WTC11 (cell line): Measurements from ENCODE around the gene COL12A1. TPM values are rescaled to one million over a fixed set of nuclear protein-coding genes. Genes with fewer than 3 reads are reported as not detected.

ENCODE experiments used
- ATAC-seq: fragments of 200-7000 bp; cut with Tn5 transposase; 2 replicates; pipeline ENCODE4 v1.10.0; 2021; ENCODE audit warnings: mild to moderate bottlenecking, moderate library complexity
- CTCF ChIA-PET: fragments of 300-600 bp; sonication (Branson Sonifier 250); formaldehyde crosslinking; loops from one replicate; lab custom pipeline; 2021; ENCODE audit warnings: antibody characterized with exemption; lab: Charles Lee
- POLR2A ChIA-PET: fragments of 350-600 bp; sonication (Branson Sonifier 250); formaldehyde crosslinking; loops from one replicate; lab custom pipeline; 2021; ENCODE audit warnings: antibody characterized with exemption; lab: Charles Lee
- DNase-seq: peaks from one replicate; pipeline ENCODE4 v3.0.0; 2021; ENCODE audit warnings: low spot score
- H3K27ac Mint-ChIP-seq: 2 replicates; pipeline ENCODE4 v1.8.0; 2021; ENCODE audit warnings: mixed read lengths
- H3K27me3 Mint-ChIP-seq: 2 replicates; pipeline ENCODE4 v1.8.0; 2021; ENCODE audit warnings: low read depth, mild to moderate bottlenecking, moderate library complexity, mixed read lengths
- H3K36me3 Mint-ChIP-seq: 2 replicates; pipeline ENCODE4 v1.8.0; 2021; ENCODE audit warnings: mixed read lengths
- H3K4me1 Mint-ChIP-seq: 2 replicates; pipeline ENCODE4 v1.8.0; 2022; ENCODE audit warnings: mixed read lengths
- H3K4me3 Mint-ChIP-seq: 2 replicates; pipeline ENCODE4 v1.8.0; 2021; ENCODE audit warnings: mild to moderate bottlenecking, moderate library complexity, mixed read lengths
- H3K9me3 Mint-ChIP-seq: 2 replicates; pipeline ENCODE4 v1.8.0; 2021; ENCODE audit warnings: mixed read lengths
- CREB1 ChIP-seq: sonication (generic); formaldehyde crosslinking; IDR thresholded peaks from 2 replicates; pipeline ENCODE4 v1.8.0; 2023; ENCODE audit warnings: mild to moderate bottlenecking, missing genetic modification reagents
- ELF4 ChIP-seq: sonication (generic); formaldehyde crosslinking; IDR thresholded peaks from 2 replicates; pipeline ENCODE4 v1.8.1; 2022; ENCODE audit warnings: low read depth, mild to moderate bottlenecking, moderate library complexity, missing genetic modification reagents
- ETV6 ChIP-seq: sonication (generic); formaldehyde crosslinking; IDR thresholded peaks from 2 replicates; pipeline ENCODE4 v1.8.1; 2022; ENCODE audit warnings: mild to moderate bottlenecking, missing genetic modification reagents
- KAT7 ChIP-seq: sonication (generic); formaldehyde crosslinking; IDR thresholded peaks from 2 replicates; pipeline ENCODE4 v1.8.1; 2023; ENCODE audit warnings: missing genetic modification reagents, mild to moderate bottlenecking, borderline replicate concordance
- NR2C2 ChIP-seq: sonication (generic); formaldehyde crosslinking; IDR thresholded peaks from 2 replicates; pipeline ENCODE4 v1.8.0; 2022; ENCODE audit warnings: mild to moderate bottlenecking, missing genetic modification reagents
- NR3C1 ChIP-seq: sonication (generic); formaldehyde crosslinking; conservative IDR thresholded peaks from 2 replicates; pipeline ENCODE4 v1.8.1; 2023; ENCODE audit warnings: low read depth, mild to moderate bottlenecking, missing genetic modification reagents
- RELA ChIP-seq: sonication (generic); formaldehyde crosslinking; IDR thresholded peaks from 2 replicates; pipeline ENCODE4 v1.8.1; 2022; ENCODE audit warnings: missing genetic modification reagents, mild to moderate bottlenecking, borderline replicate concordance
- RORB ChIP-seq: fragments of 250-450 bp; sonication (Bioruptor Pico); IDR thresholded peaks from 2 replicates; pipeline ENCODE4 v1.9.0; 2021; ENCODE audit warnings: mild to moderate bottlenecking
- ZNF121 ChIP-seq: sonication (generic); formaldehyde crosslinking; IDR thresholded peaks from 2 replicates; pipeline ENCODE4 v1.8.0; 2023; ENCODE audit warnings: missing genetic modification reagents
- ZNF281 ChIP-seq: sonication (generic); formaldehyde crosslinking; IDR thresholded peaks from 2 replicates; pipeline ENCODE4 v1.8.0; 2023; ENCODE audit warnings: mild to moderate bottlenecking, missing genetic modification reagents
- ZNF671 ChIP-seq: fragments of 250-450 bp; sonication (Bioruptor Pico); IDR thresholded peaks from 2 replicates; pipeline ENCODE4 v1.8.0; 2021; ENCODE audit warnings: mild to moderate bottlenecking
- ZSCAN18 ChIP-seq: fragments of 250-450 bp; sonication (Bioruptor Pico); IDR thresholded peaks from 2 replicates; pipeline ENCODE4 v2.1.2; 2022; ENCODE audit warnings: mild to moderate bottlenecking, moderate library complexity
- total RNA-seq: library from RNA; stranded (reverse); gene quantifications from 3 replicates; pipeline ENCODE4 v1.2.3, GENCODE V29; 2021
- TF ChIP-seq, protein P1 (sequence below): fragments of 250-450 bp; sonication (Bioruptor Pico); conservative IDR thresholded peaks from 2 replicates; pipeline ENCODE4 v1.9.0; 2021; ENCODE audit warnings: mild to moderate bottlenecking
- TF ChIP-seq, protein P2 (sequence below): sonication (generic); formaldehyde crosslinking; IDR thresholded peaks from 2 replicates; pipeline ENCODE4 v1.8.0; 2023; ENCODE audit warnings: missing genetic modification reagents
- TF ChIP-seq, protein P3 (sequence below): sonication (generic); formaldehyde crosslinking; IDR thresholded peaks from 2 replicates; pipeline ENCODE4 v1.8.0; 2023; ENCODE audit warnings: missing genetic modification reagents, mild to moderate bottlenecking, borderline replicate concordance
- TF ChIP-seq, protein P4 (sequence below): fragments of 250-450 bp; sonication (Bioruptor Pico); IDR thresholded peaks from 2 replicates; pipeline ENCODE4 v1.9.0; 2021; ENCODE audit warnings: moderate library complexity, mild to moderate bottlenecking, inconsistent platforms, borderline replicate concordance

Gene COL12A1
- total RNA-seq, 1 experiment from 2014 or later = 1.1 TPM

- TF ChIP-seq, protein P1, sequence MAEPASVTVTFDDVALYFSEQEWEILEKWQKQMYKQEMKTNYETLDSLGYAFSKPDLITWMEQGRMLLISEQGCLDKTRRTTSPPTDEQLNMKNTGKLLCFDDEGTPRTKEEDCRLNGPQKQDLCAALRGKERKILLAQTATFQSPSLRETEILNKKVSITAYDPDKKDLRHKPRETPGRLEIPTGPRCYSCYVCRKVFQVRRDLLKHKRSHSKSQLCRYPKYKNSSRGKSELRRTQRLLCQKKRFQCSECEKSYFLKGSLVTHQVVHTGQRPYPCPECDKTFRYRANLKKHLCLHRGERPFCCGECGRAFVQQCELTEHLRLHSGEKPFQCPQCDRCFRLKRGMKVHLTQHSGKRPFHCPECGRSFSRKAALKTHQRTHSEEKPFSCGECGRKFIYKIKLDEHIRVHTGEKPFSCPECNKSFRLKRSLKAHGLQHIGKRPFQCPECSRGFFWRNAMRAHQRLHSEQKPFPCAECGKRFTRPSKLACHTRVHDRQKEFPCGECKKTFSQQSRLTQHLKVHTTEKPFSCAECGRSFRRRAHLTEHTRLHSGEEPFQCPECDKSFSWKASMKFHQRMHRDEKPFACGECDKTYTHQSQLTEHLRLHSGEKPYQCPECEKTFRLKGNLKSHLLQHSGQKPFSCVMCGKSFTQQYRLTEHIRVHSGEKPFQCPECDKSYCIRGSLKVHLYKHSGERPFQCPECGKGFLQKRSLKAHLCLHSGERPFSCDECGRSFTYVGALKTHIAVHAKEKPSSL = no peak
- TF ChIP-seq NR3C1 = no peak
- TF ChIP-seq, protein P2, sequence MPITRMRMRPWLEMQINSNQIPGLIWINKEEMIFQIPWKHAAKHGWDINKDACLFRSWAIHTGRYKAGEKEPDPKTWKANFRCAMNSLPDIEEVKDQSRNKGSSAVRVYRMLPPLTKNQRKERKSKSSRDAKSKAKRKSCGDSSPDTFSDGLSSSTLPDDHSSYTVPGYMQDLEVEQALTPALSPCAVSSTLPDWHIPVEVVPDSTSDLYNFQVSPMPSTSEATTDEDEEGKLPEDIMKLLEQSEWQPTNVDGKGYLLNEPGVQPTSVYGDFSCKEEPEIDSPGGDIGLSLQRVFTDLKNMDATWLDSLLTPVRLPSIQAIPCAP (CRISPR knock-in tag) = no peak
- no peak for TF ChIP-seq ZNF671 (CRISPR knock-in tag)
- TF ChIP-seq ZNF121 (CRISPR knock-in tag) = no peak
- TF ChIP-seq ETV6 (CRISPR knock-in tag) = no peak
- TF ChIP-seq RORB (CRISPR knock-in tag) = no peak
- no peak for TF ChIP-seq NR2C2
- TF ChIP-seq ZNF281 (CRISPR knock-in tag) = no peak
- TF ChIP-seq KAT7 = no peak
- no peak for TF ChIP-seq ELF4 (CRISPR knock-in tag)
- TF ChIP-seq, protein P3, sequence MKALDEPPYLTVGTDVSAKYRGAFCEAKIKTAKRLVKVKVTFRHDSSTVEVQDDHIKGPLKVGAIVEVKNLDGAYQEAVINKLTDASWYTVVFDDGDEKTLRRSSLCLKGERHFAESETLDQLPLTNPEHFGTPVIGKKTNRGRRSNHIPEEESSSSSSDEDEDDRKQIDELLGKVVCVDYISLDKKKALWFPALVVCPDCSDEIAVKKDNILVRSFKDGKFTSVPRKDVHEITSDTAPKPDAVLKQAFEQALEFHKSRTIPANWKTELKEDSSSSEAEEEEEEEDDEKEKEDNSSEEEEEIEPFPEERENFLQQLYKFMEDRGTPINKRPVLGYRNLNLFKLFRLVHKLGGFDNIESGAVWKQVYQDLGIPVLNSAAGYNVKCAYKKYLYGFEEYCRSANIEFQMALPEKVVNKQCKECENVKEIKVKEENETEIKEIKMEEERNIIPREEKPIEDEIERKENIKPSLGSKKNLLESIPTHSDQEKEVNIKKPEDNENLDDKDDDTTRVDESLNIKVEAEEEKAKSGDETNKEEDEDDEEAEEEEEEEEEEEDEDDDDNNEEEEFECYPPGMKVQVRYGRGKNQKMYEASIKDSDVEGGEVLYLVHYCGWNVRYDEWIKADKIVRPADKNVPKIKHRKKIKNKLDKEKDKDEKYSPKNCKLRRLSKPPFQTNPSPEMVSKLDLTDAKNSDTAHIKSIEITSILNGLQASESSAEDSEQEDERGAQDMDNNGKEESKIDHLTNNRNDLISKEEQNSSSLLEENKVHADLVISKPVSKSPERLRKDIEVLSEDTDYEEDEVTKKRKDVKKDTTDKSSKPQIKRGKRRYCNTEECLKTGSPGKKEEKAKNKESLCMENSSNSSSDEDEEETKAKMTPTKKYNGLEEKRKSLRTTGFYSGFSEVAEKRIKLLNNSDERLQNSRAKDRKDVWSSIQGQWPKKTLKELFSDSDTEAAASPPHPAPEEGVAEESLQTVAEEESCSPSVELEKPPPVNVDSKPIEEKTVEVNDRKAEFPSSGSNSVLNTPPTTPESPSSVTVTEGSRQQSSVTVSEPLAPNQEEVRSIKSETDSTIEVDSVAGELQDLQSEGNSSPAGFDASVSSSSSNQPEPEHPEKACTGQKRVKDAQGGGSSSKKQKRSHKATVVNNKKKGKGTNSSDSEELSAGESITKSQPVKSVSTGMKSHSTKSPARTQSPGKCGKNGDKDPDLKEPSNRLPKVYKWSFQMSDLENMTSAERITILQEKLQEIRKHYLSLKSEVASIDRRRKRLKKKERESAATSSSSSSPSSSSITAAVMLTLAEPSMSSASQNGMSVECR = no peak
- no peak for TF ChIP-seq ZSCAN18 (CRISPR knock-in tag)
- no peak for TF ChIP-seq CREB1 (CRISPR knock-in tag)
- TF ChIP-seq, protein P4, sequence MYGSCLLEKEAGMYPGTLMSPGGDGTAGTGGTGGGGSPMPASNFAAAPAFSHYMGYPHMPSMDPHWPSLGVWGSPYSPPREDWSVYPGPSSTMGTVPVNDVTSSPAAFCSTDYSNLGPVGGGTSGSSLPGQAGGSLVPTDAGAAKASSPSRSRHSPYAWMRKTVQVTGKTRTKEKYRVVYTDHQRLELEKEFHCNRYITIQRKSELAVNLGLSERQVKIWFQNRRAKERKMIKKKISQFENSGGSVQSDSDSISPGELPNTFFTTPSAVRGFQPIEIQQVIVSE (CRISPR knock-in tag) = no peak
- TF ChIP-seq RELA (CRISPR knock-in tag) = no peak
- no peak overlapping the region for H3K4me3 Mint-ChIP-seq
- H3K27ac Mint-ChIP-seq = no peak overlapping the region
- no peaks in the 10 kb centered on the region for H3K27me3 Mint-ChIP-seq
- ATAC-seq = no peak
- H3K4me1 Mint-ChIP-seq = no peaks in the 10 kb centered on the region
- no peak for DNase-seq
- ChIA-PET CTCF (no interaction called here), POLR2A (no interaction called here)
- no peaks in the 10 kb centered on the region for H3K36me3 Mint-ChIP-seq
- H3K9me3 Mint-ChIP-seq = no peaks in the 10 kb centered on the region
Measured at GRCh38 chr6:75145211-75145610, 60.6 kb downstream of the COL12A1 start.
